GM18508 (cell line): ENCODE measurements around the gene ASAP3.

Experiments used
- ATAC-seq: cut with Tn5 transposase; IDR thresholded peaks from one replicate; pipeline ENCODE4 v1.9.1; 2021; ENCODE audit warnings: moderate number of reproducible peaks; ENCODE audit not compliant: insufficient read depth, unreplicated experiment

Gene ASAP3

DNA sequence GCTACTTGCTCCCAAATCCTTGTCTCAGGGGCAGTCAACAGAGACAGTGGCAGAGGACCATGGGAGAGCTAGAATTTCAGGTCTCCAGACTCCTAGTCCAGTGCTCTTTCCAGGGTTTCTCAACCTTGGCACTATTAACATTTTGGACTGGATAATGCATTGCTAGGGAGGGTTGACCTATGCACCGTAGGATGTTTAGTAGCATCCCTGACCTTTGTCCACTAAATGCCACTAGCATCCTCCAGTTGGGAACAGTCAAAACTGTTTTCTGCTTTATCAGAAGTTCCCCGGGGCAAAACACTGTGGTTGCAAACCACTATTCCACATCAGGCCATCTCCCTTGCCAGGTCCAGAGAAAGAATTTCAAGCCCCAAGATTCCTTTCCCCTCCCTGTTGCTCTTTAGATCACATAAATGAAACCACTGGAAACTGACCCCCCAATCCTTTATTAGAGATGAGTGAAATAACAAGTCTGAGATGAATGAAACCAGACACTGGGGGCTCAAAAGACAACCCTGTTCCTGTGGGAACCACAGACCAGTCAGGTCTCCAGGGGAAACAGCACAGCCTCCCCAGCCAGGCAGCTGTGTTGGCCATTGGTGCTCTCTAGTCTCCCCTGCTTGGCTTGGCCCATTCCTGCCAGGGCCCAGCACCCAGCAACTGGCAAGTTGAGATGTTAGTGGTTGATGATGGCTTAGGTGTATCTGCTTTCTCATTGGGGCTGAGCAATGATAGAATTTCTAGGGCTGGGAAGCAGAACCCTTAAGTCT, 55.7 kb downstream of the ASAP3 start:
- ATAC-seq: no peak

DNA sequence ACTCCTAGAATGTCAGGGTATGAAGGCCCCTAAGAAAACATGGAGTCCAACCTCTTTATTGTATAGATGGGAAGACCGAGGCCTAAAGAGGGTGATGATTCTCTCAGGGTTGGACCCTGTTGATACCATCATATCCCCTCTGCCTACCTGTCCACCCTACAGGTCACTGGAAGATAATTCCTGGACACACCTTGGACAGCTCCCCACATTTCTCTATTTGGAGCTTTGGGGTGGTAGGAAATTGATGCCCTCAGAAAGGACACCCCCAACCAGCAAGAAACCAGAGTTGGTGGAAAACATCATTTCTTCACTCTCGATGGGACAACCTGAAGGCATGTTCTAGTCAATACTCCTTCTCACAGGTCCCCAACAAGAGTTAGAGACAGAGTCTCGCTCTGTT, 56.4 kb downstream of the ASAP3 start:
- ATAC-seq: no peak

DNA sequence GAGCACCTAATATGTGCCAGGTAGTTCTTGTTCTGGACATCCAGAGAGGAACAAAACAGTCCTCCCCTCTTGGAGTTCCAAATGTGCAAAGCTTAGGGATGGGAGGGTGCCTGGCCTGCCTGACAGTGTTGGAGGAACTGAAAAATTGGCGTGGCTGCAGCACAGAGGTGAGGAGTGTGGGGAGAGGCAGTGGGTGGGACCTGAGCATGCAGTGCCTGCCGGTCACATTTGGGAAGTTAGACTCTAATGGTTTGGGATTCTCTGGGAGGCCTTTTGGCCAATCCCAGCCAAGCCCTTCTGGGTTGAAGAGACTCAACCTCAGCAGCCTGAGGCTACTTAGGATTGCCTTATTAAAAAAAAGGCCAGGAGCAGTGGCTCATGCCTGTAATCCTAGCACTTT, 57.2 kb downstream of the ASAP3 start:
- no peak for ATAC-seq

DNA sequence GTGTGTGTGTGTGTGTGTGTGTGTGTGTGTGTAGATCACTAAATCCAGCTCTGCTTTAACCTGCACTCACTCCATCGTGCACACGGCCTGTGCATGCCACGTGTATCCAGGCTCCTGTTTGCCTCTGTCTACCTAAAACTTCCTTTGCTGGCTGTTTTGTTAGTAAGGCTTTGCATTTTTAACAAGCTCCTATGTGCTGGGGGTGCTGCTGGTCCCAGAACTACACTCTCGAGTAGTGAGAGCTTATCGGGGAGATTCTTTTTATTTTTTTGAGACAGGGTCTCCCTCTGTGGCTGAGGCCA, 58.8 kb downstream of the ASAP3 start:
- no peak for ATAC-seq

DNA sequence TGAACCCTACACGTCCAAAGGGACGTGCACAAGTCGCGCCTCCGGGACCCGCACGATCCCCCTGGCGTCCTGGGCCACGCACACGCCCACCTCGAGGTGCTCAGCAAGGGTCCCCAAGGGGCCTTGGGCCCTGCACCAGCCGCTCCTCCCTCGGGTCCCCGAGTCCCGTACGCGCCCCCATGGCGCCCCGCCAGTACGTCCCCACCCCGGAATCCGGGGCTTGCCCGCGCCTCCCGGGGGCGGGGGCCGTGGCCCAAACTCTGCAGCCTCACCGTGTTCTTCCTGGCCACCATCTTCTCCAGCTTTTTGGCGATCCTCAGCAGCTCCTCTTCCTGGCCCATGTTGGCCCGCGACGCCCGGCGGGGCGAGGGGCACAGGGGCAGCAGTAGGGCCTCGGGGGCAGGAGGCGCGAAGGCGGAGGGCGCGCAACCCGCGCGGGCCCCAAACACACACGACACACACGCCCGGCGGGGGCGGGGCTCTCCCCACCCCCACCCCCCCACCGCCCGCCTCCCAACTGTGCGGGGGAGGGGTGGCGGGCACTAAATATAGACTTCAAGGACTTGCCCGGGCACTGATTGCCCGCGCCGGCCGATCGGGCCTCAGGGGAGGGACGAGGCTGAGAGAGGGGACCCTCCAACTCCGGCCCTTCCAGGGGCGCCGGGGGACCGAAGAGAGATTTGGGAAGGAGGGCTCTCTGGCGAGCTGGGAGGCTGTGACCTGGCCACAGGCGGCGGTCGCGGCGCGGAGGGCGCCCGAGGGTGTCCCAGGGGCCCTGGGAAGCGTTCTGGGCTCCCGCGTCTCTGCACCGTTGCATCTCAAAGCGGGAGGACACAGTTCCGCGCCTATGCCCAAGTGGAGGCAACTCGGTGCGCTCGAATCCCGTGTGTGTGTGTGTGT, 59.4 kb downstream of the ASAP3 start, which contains the start of gene TCEA3:
Gene TCEA3 (minus strand): TSS at position 456 of the 900 bp plus-strand sequence. CDS start 115 bp downstream, at position 341.
- ATAC-seq: no peak

DNA sequence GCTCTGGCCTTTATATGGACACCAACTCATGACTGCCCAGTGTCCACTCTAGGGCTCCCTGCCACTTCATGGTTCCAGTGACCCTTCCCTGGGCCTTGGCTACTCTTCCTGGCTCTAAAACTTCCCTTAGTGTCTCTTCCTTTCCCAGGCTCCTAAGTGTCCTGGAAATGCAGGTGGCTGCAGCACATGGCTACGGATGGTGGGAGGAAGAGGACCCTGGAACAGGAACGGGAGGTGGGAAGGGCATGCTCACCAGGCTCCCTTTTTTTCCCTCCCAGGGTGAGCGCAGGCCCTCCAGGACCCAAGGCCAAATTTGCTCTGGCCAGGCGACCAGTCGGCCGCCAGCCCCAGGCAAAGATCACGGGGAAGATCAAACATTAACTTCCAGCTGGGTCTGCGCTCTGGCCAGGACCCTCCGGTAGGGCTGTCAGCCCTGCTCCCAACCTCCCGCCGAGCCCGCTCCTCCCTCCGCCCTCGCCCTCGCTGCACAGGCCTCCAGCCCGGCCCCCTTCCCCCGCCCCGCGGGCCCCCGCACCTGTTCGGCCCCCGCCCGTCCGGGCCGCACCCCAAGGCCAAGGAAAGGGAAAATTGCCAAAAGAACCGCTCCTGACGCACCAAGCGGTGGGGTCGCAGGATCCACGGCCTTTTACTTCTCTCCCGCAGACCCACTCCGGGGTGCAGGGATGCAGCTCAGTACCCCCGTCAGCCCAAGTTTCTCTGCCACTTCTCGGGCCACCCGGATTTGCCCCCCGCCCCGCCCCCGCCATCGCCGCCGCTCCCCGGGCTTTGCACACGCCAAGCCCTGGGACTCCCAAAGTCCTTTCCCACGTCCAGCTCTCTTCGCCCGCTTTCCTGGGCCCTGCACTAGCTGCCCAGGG, 60.3 kb downstream of the ASAP3 start:
- ATAC-seq: no peak

DNA sequence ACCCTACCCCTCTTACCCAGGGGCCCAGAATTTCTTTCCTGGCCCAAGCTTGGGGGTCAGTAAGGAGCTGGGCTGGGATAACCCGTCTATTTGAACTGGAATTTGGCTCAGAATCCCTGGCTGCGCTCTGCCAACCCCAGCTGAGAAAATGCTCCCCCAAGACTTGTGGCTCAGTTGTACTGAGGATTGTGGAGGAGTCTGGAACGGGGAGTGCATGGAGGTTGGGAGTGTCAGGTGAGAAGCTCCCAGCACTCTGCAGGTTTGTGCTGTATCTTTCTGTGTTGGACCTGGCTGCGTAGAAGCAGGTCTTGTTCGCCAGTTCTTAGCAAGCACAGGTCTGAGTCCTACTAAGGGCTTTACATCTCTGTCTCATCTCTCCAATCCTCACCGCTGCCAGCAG, 61.0 kb downstream of the ASAP3 start:
- ATAC-seq: no peak

DNA sequence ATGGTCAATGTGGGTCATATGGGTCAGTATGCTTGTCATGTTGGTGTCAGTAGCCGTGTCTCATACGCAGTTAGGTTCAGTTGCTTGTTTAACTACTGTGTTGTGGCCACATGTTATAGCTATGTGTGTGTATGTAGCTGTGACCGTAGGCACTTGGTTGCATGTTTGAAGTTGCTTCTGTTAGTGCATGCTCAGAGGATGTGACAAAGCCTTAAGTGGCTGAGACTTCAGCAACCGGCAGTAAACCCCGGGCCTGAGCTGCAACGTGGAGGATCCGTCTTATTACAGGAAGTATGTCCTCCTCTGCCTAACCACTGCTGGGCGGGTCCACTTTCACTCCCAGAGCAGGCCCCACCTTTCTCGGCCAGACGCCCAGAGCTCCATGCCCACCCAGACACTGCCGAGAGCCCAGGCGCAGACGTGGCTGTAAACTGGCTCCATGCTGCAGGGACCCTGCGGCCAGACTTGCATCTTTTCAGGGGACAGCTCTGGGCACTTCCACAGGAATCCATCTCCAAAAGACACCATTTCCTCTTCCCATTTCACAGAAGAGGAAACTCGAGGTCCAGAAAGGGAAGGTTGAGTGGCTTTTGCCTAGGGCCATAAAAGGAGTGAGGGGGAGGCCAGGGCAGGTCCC, 61.6 kb downstream of the ASAP3 start:
- ATAC-seq: no peak

DNA sequence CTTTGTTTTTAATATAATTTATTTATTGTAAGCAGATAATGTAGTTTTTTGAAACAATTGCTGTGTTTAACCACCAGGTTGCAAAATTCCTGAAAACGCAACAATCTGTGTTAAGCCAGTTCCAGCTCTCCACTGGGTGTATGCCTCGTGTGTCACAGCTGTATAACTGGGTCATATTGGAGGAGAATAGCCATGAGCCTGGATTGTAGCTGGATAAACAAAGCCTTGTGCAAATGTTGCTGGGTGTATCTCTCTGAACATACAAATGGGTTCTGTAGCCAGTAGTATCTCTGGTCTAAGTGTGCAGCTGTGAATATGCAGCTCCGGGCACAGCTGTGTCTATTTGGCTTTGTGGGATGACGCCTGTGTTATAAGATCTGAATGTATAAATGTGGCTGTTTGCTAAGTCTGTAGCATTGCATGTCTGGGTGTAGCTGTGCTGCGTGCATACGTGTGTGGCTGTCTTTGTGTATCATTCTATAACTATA, 62.2 kb downstream of the ASAP3 start:
- ATAC-seq: no peak

DNA sequence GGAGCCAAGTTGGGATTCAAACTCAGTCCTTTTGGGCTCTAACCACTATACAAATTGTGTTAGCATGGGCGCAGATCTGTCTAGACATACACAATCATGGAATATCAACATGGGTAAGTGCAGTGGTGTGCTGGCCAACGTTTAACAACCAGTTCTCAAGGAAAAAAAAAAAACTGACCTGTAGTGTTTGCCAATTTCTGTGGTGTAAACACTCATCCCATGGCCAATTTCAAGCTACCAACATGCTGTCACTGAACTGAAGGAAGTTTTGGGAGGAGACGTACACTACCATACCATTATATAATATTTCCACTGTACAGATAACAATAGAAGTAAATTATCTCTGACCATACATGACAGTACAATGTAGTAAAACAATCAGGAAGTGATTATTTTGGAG, 62.6 kb downstream of the ASAP3 start:
- ATAC-seq: no peak

DNA sequence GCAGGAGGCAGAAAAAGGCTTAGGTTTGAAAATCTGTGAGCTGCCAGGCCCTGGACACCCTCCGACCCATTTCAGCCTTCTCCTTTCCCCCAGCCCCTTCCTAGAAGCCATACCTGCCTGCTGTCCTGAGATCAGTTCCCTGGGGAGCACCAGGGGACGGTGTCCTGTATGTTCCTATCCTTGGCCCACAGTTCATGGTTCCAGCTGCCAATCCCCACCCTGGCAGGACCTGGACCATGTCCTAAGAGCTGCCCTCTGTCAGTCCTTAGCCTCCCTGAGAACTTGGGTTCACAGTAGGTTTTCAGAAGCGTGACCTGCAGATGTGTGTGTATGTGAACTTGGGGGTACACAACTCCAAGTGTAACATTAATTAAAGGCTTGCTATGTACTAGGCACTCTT, 63.2 kb downstream of the ASAP3 start:
- ATAC-seq: no peak

DNA sequence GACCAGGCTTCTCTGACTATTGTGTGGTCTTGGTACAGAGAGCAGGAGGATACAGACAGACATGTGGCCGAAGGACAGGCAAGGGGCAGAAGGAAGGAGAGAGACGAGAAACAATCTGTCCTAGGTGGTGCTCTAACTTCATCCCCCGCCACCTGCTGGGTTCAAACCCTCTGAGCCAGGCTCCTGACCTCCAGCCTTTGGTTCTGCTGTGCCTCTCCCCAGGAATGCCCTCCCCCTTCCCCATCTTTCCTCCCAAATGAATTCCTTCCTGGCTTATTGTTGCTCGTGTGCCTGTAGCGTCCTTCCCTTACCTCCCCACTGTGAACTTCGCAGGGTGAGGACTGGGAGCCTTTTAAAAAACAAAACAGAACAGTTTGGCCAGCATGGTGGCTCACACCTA, 64.8 kb downstream of the ASAP3 start:
- ATAC-seq: no peak

DNA sequence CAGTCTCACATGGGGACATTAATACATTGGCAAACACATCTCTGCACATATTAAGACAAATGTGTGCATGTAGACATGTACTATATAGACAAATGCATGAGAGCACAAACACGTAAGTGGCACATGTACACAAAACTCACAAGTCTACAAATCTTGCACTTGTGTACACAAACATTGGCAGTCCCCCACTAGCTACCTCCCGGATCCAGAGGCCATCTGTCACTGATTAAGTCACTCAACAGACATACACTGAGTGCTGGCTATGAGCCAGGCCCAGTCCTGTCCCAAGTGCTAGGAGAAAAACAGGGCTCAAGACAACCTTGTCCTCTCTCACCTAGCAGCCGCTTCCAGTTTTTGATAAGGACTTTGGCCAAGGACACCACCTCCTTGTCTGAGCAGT, 66.4 kb downstream of the ASAP3 start:
- ATAC-seq: no peak

DNA sequence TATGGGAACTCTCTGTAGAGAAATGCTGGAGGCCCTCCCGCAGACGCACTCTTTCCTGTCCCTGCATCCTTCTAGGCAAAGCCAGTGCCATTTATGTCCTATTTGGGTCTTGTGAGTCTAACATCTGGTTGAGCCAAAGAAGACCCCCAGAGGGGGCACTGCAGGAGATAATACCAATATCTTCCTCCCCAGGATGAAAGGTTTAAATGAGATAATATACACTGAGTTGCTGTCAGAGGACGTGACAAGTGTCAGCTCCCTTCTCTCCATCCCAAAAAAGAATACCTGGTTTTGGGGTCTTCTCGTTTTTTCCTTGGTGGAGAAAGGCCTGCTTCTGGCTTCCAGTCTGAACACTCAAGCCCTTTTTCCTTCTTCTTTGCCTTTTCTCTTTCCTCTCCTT, 67.0 kb downstream of the ASAP3 start:
- ATAC-seq: no peak

DNA sequence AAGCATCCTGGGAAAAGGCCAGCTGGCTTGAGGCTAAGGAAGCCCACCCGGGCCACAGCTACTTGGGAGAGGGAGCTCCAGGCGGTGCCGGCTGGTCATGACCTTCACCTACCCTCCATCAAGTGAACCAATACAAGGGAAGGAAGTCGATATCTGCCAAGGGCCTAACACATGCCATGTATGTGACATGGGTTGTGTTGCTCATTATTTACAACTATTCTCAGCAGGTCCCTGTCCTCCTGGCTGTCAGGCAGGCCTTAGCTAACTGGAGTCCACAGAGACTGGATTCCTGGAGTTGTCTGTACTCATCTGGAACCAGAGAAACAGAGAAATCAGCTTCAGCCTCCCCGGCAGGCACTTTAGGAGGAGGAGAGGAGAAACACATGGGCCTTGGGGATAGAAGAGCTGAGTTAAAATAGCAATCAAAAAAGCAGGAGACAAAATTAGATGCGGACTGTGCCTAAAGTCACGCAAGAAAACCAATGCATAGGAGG, 75.1 kb downstream of the ASAP3 start:
- ATAC-seq: no peak

DNA sequence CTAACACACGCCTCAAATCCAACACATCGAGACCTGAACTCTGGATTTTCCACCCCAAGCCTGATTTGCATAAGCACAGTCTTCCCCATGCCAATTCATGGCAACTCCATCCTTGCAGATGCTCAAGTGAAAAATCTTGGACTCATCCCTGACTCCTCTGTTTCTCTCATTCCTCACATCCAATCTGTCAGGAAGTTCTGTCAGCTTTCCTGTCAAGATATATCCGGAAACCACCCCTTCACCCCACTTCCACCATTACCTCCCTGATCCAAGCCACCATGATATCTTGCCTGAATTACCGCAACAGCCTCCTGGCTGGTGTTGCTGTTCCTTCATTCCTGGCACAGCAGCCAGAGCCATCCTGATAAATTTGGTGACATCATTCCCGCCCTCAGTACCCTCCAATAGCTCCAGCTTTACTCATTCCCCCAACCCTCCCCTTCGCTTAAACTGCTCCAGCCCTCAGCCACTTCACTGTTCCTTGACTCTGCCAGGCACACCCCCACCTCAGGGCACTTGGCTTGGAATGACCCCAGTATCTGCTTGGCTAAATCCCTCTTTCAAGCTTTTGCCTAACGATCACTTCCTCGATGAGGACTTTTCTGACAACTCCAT, 76.9 kb downstream of the ASAP3 start:
- no peak for ATAC-seq

DNA sequence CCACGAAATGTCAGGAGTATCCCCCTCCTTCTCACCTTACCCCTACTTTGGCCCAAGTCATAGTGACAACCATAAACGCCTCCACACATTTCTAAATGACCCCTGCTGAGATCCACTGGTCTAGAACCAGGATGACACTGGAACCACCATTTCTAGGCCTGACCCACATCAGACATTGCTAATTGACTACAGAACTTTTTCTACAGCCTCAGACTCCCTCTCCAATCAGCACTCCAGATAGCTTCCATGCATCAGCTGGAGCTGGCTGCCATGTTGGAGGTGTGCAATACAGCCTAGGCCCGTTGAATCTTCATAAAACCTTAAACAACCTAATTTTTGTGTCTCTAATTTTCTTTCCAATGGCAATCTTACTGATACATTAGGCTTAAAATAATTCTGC, 78.0 kb downstream of the ASAP3 start:
- no peak for ATAC-seq

DNA sequence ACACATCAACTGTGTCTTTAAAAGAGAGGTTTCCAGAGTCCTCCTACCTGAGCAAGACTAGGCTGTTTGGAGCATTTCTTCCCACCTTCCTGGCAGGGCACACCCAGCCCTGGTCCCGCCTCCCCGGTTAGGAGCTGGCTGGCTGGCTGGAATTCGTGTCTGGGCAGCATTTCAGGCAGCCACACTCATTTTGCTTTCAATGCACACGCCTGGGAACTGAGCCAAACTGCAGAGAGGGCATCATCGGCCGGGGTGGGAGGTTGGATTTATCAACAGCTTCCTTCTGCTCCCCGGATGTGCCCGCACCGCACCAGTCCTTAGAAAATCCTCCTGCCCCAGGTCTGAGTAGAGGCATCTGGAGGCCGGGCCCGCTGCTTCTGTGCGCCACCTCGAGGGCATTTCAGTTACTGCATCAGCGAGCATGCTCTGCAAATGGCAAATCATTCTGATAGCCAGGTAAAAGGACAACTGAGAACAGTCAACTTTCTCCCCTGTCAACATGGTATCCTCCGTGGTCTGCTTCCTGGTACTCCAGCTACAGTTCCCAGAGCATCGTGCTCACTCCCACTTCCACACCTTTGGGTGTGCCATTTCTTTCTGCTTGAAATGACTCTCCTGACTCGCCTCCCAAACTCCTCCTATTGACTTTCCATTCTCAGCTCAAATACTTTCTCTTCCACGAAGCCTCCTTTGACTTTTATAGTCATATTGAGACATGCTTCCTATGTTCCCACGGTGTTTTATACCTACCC, 80.1 kb downstream of the ASAP3 start:
- ATAC-seq: no peak

DNA sequence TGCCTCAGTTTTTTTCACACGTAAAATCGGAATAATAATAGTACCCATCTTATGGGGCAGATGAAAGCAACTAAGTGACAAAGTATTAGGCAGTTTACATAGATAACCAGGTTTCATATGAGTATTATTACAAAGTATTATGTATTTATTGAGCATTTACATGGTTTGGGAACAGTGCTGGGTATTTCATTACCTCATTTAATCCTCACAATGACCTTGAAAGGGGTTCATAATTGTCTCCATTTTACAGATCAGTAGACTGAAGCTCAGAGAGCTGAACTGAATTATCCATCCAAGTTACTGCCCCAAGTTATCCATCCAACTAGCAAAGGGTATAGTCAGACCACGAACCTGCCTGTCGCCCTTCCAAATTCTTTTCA, 80.6 kb downstream of the ASAP3 start:
- no peak for ATAC-seq
